ENCODE data around the gene DIPK2B. TPM values are rescaled to one million over a fixed set of nuclear protein-coding genes. Genes with fewer than 3 reads are reported as not detected.

The DIPK2B gene
- total RNA-seq, 2 experiments from 2014 or later = not detected

GRCh38 chrX:45154033-45154360 lies 46.7 kb downstream of the DIPK2B start:
- ATAC-seq (no peak), DNase-seq (no peak)
- Mint-ChIP-seq H3K27ac (no peak overlapping the region), H3K36me3 (ENCODE audit: low read depth) (no peaks in the 10 kb centered on the region), H3K27me3 (no peaks in the 10 kb centered on the region), H3K4me1 (ENCODE audit: low read depth) (no peaks in the 10 kb centered on the region), H3K9me3 (no peaks in the 10 kb centered on the region), H3K4me3 (no peak overlapping the region)
- TF ChIP-seq, protein P1, sequence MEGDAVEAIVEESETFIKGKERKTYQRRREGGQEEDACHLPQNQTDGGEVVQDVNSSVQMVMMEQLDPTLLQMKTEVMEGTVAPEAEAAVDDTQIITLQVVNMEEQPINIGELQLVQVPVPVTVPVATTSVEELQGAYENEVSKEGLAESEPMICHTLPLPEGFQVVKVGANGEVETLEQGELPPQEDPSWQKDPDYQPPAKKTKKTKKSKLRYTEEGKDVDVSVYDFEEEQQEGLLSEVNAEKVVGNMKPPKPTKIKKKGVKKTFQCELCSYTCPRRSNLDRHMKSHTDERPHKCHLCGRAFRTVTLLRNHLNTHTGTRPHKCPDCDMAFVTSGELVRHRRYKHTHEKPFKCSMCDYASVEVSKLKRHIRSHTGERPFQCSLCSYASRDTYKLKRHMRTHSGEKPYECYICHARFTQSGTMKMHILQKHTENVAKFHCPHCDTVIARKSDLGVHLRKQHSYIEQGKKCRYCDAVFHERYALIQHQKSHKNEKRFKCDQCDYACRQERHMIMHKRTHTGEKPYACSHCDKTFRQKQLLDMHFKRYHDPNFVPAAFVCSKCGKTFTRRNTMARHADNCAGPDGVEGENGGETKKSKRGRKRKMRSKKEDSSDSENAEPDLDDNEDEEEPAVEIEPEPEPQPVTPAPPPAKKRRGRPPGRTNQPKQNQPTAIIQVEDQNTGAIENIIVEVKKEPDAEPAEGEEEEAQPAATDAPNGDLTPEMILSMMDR (IDR thresholded peaks at IDR 0.05) = no peak
- POLR2A ChIA-PET = no interaction called here
- intact Hi-C loops (cut with micrococcal nuclease) = no loop called here
- CTCF ChIA-PET = no interaction called here
